Measurements from ENCODE around the gene RYR2. TPM values are rescaled to one million over a fixed set of nuclear protein-coding genes. Genes with fewer than 3 reads are reported as not detected.

Gene RYR2
- total RNA-seq, 6 experiments from 2014 or later: 0.02 to 0.43 (median 0.16) TPM

GRCh38 chr1:237868817-237869600 is 827.0 kb downstream of the RYR2 start:
- Histone ChIP-seq H3K9me3 (no peaks in the 10 kb centered on the region), H3K4me3 (no peak overlapping the region), H3K27ac (no peak overlapping the region), H3K27me3 (no peaks in the 10 kb centered on the region), H3K36me3 (no peaks in the 10 kb centered on the region), H3K4me1 (peaks cover 0 to 4% (median 0%) of the 10 kb centered on the region in 4 donors)
- no peak for ATAC-seq
- WGBS (ENCODE audit: insufficient coverage, low coverage, low lambda C conversion rate, missing lambda C conversion rate): 73% methylated on average over 4 of the region's 4 CpGs
- intact Hi-C loops (cut with DNase I): no loop called here
- no peak for DNase-seq
- no peak for TF ChIP-seq CTCF (IDR thresholded peaks at IDR 0.05)
- TF ChIP-seq POLR2A (IDR thresholded peaks at IDR 0.05): no peak

- ATAC-seq (no peak), DNase-seq (no peak)
- H3K9me3 ChIP-seq: no peaks in the 10 kb centered on the region
- TF ChIP-seq CTCF (IDR thresholded peaks at IDR 0.05) (no peak), POLR2A (IDR thresholded peaks at IDR 0.05) (no peak)
- H3K27me3 ChIP-seq: no peaks in the 10 kb centered on the region
- H3K4me1 ChIP-seq: no peaks in the 10 kb centered on the region
- WGBS (ENCODE audit: insufficient coverage, low coverage, low lambda C conversion rate, missing lambda C conversion rate): 53% methylated on average over 4 of the region's 4 CpGs
- intact Hi-C loops (cut with DNase I): no loop called here
- no peaks in the 10 kb centered on the region for H3K36me3 ChIP-seq
- no peak overlapping the region for H3K4me3 ChIP-seq
- no peak overlapping the region for H3K27ac ChIP-seq
These were observed 831.7 kb downstream of the RYR2 start for GRCh38 chr1:237873487-237874211.

GRCh38 chr1:237875291-237875690 is 833.3 kb downstream of the RYR2 start:
- Histone ChIP-seq H3K9me3 (no peaks in the 10 kb centered on the region), H3K4me3 (no peak overlapping the region), H3K4me1 (no peaks in the 10 kb centered on the region), H3K27ac (no peak overlapping the region), H3K36me3 (no peaks in the 10 kb centered on the region), H3K27me3 (no peaks in the 10 kb centered on the region)
- no peak for TF ChIP-seq POLR2A (IDR thresholded peaks at IDR 0.05)
- TF ChIP-seq CTCF (IDR thresholded peaks at IDR 0.05): no peak
- ATAC-seq (peak in 1 of 4 donors; percentile 17), DNase-seq (no peak)
- intact Hi-C loops (cut with DNase I): no loop called here
- WGBS (ENCODE audit: insufficient coverage, low coverage, low lambda C conversion rate, missing lambda C conversion rate): 80% methylated on average over 6 of the region's 8 CpGs

GRCh38 chr1:237877631-237878030 is 835.6 kb downstream of the RYR2 start:
- no peaks in the 10 kb centered on the region for H3K4me1 ChIP-seq
- H3K36me3 ChIP-seq: no peaks in the 10 kb centered on the region
- no peak for DNase-seq
- TF ChIP-seq POLR2A (IDR thresholded peaks at IDR 0.05): no peak
- no peak for TF ChIP-seq CTCF (IDR thresholded peaks at IDR 0.05)
- no peak overlapping the region for H3K4me3 ChIP-seq
- no peaks in the 10 kb centered on the region for H3K9me3 ChIP-seq
- WGBS (ENCODE audit: insufficient coverage, low coverage, low lambda C conversion rate, missing lambda C conversion rate): 42% methylated on average over 4 of the region's 4 CpGs
- ATAC-seq: no peak
- intact Hi-C loops (cut with DNase I): no loop called here
- H3K27me3 ChIP-seq: no peaks in the 10 kb centered on the region
- no peak overlapping the region for H3K27ac ChIP-seq
